Stimulated activated CD4-positive, alpha-beta T cell treated with anti-CD3 and anti-CD28 coated beads, Interleukin-12 subunit alpha, Interleukin-12 subunit beta, amount 100 ng/mL, for 48 hours (primary cell): ENCODE data around the gene RYR2.
"Not testable (repeated sequence)": the region's sequence is repeated elsewhere in the genome, so short reads cannot be mapped to it uniquely, and the experiment has no call there.

Experiments used
- DNase-seq, 3 donors: peaks; one replicate each; pipeline ENCODE4 v3.0.0-alpha.2; 2020; ENCODE audit warnings: low read depth in 2 of 3, low spot score in 1 of 3

Gene RYR2

GRCh38 chr1:237834461-237834860, 792.5 kb downstream of the RYR2 start:
- DNase-seq = no peak

- DNase-seq = no peak
Observed at GRCh38 chr1:237838320-237838719, 796.3 kb downstream of the RYR2 start.

DNA sequence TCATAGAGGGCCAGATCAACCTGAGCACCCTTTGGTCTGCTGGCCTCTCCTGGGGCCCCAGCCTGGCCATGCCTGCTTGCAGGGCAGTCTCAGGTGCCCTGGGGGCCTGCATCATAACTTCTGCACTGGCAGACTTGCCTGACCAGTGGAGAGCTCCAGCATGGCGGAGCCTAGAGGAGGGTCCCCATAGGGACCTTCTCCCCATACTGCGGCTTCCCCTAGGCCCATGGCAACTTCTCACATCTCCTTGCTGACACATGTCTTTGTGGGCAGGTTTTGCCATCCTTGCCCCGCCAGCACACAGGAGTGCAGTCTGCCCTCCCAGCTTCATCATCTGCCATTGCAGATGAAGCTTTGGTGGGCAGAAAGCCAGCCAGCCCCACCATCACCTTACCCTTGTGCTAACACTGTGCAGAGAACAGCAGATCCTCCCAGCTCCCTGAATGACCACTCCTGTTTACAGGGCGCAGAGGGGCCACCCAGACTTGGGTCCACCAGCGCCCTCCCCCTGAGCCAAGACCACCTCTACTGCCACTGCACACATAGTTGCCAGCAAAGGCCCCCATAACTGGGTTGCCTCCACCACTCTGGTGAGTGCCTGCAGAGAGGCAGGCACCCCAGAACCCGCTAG, 797.0 kb downstream of the RYR2 start:
- DNase-seq = no peak

DNA sequence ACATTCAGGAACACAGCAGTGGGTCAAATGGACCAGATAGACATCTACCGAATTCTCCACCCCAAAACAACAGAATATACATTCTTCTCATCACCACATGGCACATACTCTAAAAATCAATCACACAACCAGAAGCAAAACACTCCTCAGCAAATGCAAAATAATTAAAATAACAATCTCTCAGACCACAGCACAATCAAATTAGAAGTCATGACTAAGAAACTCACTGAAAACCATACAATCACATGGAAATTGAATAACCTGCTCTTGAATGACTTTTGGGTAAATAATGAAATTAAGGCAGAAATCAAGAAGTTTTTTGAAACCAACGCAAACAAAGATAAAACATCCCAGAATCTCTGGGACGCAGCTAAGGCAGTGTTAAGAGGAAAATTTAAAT, 799.5 kb downstream of the RYR2 start:
- DNase-seq = no peak

GRCh38 chr1:237843516-237843915, 801.5 kb downstream of the RYR2 start:
- DNase-seq = not testable (repeated sequence)

- peak in 2 of 3 donors; percentile 5 to 7 for DNase-seq
Observed at GRCh38 chr1:237851210-237851845, 809.3 kb downstream of the RYR2 start.

DNA sequence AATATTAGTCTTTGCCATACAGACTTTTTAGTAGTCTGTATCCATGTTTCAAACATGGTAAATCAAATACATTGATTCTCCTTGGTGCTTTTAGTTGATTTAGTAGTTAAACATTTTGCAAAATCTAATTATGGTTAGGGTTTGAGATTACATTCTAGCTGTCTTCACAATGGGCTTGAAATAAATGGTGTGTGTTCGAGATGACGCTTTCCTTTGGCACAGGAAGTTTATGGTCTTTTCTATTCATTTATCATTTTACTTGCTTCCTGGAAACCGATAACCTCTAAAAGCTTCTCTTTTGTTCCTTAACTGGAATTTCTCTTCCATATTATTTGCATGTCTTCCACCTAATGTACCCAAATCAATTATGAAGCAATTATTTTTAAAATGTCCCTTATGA, 810.4 kb downstream of the RYR2 start:
- no peak for DNase-seq

DNA sequence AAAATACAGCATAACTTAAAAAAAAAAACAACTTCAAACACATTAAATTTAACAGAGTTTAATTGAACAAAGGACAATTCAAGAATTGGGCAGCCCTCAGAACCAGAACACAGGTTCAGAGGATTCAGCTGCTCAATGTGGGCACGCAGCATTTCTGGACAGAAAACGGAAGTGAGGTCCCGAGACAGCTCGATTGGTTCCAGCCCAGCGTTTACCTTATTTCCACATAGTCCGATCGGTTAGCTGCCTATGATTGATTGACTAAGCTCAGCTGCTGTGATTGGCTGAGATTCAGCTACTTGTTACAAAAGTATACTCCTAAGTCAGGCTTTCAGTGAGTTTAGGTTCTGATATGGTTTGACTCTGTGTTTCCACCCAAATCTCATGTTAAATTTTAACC, 815.5 kb downstream of the RYR2 start:
- DNase-seq = no peak

DNA sequence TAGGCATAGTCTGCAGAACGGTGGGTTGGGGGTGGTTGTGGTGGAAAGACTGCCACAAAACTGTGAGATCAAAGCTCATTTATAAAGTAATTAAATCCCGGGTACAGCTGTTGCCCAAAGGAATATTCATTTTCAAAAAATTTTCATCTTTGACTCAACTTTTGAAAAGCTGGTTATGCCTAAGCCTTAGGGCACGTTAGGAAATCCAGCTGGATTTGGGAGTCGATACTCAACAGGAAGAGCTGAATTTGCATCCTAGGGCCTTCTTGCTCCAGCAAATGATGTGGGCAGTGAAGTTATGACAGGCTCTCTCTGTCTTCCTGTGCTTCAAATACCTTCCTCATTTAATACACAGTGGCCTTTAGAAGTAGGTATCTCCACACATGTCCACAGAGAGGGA, 817.0 kb downstream of the RYR2 start:
- DNase-seq = no peak

GRCh38 chr1:237861944-237862343, 820.0 kb downstream of the RYR2 start:
- no peak for DNase-seq

GRCh38 chr1:237863234-237863633, 821.2 kb downstream of the RYR2 start:
- no peak for DNase-seq

- DNase-seq = peak in 1 of 3 donors; percentile 3
Observed at GRCh38 chr1:237864338-237865244, 822.6 kb downstream of the RYR2 start.

DNA sequence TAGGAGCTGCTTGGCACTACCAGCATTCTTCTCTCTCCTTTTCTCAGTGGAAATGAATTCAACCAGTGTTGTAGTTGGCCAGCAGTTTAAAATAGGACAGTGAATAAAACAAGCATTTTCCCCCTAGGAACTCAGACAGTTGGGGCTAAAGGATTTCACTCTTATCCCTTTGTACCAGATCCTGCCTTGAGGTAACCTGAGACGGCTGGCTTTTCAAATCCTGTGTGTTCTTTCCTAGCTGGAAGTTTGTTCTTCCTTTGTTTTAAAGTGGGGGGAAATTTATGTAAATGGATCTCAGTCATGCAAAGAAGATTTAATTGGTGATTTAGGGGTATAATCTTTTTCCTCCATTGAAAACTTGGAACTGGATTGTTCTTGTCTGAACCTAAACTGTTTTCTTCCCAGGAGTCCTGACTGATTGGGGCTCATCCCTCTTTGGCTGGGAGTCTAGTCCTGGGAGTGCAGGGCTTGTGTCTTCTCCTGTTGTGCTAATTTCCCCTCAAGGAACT, 825.5 kb downstream of the RYR2 start:
- DNase-seq = no peak

DNA sequence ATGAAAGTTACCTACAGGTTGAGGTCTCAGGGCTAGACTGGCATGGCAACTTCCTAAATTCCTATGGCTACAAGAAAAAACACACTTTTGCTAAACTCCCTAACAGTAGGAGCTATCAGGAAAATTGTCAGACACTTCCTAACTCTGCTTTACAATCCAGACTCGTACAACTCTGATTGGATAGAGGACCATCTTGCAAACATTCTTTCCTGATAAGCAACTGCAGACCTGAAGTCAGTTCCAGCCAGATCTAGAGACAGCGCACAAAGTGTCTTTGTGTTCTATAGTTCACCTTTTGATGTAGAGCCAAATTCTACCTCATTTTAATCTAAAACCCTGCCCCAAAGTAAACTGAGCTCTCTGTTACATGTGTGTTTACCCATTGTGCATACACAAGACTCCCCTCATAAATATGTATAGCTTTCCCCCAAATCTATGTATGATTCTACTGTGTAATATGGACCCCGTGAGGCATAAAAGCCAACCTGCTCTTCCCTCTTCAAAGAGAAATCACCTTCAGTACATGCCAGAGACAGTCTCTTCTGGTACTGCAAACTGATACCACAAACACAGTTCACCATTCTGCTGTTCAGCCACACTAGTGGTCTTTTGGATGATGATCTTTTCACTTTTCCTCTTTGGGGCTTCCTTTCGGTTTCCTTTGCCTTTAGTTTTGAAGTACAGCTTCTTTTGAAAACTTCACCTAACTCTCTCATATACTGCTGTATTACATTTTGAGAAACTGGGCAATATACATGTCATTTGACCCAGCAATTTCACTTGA, 827.0 kb downstream of the RYR2 start:
- DNase-seq = no peak

GRCh38 chr1:237873487-237874211, 831.7 kb downstream of the RYR2 start:
- no peak for DNase-seq

- DNase-seq = no peak
Observed at GRCh38 chr1:237875291-237875690, 833.3 kb downstream of the RYR2 start.

- DNase-seq = no peak
Observed at GRCh38 chr1:237877631-237878030, 835.6 kb downstream of the RYR2 start.

- no peak for DNase-seq
Observed at GRCh38 chr1:237878406-237878805, 836.4 kb downstream of the RYR2 start.

DNA sequence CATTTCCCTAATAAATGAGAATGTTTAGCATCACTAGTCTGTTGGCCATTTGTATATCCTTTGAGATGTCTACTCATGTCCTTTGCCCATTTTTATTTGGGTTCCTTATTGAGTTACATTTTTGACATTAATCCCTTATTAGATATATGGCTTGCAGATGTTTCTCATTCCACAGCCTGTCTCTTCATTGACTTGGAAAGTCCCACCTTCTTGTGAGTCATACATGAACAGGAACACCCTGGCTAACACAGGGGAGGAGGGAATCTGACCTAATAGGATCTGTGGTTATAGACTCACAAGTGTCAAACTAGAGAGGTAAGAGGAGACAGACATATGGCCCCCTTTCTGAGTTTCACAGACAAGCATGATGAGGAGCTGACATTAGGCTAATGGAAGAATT, 837.2 kb downstream of the RYR2 start:
- no peak for DNase-seq
